DOHH2 (cell line): Measurements from ENCODE around the gene SLAMF1.

Source experiments
- CTCF ChIP-seq: fragments of 200-600 bp; sonication (generic); IDR thresholded peaks from one replicate; pipeline ENCODE4 v1.5.1; 2014; ENCODE audit warnings: antibody characterized with exemption, mild to moderate bottlenecking, low read depth, low read length; ENCODE audit not compliant: poor library complexity, severe bottlenecking
- EZH2phosphoT487 ChIP-seq: fragments of 200-600 bp; sonication (generic); IDR thresholded peaks from 2 replicates; pipeline ENCODE4 v1.6.1; 2017; ENCODE audit warnings: borderline replicate concordance, mild to moderate bottlenecking, antibody characterized with exemption, low read length, moderate library complexity, mixed read lengths

- no peak for TF ChIP-seq CTCF
- TF ChIP-seq EZH2phosphoT487: no peak
Observed at GRCh38 chr1:160633330-160633903, 13.4 kb downstream of the SLAMF1 start.
